Activated CD4-positive, alpha-beta T cell treated with anti-CD3 and anti-CD28 coated beads, Interleukin-2, amount 50 U/mL, for 24 hours (primary cell): ENCODE measurements around the gene OR51B4.
"Not testable (repeated sequence)": the region's sequence is repeated elsewhere in the genome, so short reads cannot be mapped to it uniquely, and the experiment has no call there.

ENCODE experiments used
- DNase-seq, 2 donors: peaks; one replicate each; pipeline ENCODE4 v3.0.0-alpha.2; 2020; ENCODE audit warnings: low read depth in 1 of 2, low spot score in 1 of 2

OR51B4 gene

DNA sequence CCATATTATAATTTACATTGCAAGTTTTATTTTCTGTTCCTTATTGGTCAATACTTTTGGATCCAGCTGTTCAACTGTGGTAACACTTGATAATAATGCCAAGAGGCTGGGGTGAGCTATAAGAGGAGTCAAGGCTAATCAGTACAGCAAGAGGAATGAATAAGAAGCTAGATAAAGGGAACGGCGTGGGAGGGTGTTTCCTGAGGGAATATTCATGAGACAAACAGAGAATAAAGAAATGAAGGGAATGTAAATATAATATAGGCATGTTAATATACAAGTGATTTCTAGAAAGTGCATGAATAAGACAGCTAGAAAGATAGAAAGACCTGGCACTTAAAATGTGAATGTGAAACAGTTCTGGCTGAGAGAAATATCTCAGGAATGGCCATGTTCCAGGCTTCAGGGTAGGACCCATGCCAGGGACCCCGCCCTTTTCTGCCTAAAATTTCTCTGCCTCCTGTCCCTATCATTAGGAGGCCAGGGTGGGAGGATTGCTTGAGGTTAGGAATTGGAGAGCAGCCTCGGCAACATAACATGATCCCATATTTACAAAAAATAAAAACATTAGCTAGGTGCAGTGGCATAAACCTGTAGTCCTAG is 3.9 kb downstream of the OR51B4 start:
- DNase-seq = no peak

DNA sequence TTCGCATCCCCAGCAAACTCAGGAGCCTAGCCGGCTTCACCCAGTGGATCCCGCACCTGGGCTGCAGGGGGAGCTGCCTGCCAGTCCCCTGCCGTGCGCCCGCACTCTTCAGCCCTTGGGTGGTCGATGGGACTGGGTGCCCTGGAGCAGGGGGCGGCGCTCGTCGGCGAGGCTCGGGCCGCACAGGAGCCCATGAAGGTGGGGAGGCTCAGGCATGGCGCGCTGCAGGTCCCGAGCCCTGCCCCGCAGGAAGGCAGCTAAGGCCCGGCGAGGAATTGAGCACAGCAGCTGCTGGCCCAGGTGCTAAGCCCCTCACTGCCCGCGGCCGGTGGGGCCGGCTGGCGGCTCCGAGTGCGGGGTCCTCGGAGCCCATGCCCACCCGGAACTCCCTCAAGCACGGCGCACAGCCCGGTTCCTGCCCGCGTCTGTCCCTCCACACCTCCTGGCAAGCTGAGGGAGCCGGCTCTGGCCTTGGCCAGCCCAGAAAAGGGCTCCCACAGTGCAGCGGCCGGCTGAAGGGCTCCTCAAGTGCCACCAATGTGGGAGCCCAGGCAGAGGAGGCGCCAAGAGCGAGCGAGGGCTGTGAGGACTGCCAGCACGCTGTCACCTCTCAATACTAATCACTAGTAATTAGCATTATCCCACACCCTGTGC is 7.3 kb downstream of the OR51B4 start:
- DNase-seq = not testable (repeated sequence)

DNA sequence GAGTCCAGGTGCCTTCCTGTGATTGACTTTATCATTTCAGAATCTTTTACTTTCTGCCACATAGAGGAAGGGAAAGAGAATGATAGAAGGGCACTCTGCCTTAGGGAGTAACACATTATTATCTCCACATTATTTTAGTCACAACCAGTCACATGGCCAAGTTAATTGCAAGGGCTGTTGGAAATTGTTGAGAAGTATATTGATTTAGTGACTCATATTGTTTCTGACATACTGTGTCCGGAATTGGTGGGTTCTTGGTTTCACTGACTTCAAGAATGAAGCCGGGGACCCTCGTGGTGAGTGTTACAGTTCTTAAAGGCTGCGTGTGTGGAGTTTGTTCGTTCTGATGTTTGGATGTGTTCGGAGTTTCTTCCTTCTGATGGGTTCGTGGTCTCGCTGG is 8.7 kb downstream of the OR51B4 start:
- DNase-seq = no peak

DNA sequence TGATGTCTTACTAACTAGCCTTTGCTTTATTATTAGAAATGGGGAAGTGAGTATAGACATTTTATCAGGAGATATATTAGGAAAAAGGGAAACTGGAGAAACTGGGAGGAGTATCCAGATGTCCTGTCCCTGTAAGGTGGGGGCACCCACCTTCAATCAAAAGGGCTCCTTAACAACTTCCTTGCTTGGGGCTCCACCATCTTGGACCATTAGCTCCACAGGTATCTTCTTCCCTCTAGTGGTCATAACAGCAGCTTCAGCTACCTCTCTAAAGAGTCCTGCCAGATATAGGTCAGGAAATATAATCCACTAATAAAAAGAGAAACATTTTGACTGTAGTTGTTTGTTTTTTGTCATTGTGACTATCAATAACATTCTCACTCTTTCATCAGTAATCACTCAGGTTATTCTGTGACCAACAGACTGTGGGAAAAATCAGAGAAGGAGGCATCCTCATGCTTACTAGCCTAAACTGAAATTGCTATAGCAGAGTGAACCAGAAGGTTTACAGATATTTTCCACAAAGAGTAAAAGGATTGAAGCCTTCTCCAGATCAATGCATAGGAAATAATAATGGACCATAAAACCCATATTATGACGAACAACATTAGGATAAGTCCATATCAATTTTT is 10.4 kb downstream of the OR51B4 start:
- no peak for DNase-seq

- no peak for DNase-seq
Measured at GRCh38 chr11:5290106-5290505, 11.6 kb downstream of the OR51B4 start.

DNA sequence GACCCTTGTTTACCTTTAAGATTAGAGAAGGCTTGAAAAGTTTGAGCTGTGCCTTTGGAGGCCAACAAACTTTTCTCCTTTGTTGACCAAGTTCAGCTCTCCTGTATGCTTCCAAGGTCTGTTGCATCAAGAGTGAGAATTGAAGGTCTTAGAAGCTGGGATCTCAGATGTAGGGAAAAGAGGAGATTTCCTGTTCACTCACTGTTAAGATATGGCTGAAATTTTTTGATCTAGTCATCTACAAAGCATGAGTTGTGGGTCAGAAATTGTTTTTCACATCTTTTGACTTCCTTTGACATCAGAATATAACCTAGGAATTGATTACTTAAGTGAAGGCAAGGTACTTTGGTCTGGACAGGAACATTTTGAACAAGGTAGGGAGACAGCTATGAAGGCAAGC is 12.1 kb downstream of the OR51B4 start:
- DNase-seq = no peak

- DNase-seq = no peak
Measured at GRCh38 chr11:5288906-5289550, 12.7 kb downstream of the OR51B4 start.

DNA sequence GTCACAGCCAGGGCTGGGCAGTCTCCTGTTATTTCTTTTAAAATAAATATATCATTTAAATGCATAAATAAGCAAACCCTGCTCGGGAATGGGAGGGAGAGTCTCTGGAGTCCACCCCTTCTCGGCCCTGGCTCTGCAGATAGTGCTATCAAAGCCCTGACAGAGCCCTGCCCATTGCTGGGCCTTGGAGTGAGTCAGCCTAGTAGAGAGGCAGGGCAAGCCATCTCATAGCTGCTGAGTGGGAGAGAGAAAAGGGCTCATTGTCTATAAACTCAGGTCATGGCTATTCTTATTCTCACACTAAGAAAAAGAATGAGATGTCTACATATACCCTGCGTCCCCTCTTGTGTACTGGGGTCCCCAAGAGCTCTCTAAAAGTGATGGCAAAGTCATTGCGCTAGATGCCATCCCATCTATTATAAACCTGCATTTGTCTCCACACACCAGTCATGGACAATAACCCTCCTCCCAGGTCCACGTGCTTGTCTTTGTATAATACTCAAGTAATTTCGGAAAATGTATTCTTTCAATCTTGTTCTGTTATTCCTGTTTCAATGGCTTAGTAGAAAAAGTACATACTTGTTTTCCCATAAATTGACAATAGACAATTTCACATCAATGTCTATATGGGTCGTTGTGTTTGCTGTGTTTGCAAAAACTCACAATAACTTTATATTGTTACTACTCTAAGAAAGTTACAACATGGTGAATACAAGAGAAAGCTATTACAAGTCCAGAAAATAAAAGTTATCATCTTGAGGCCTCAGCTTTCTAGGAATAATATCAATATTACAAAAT is 13.4 kb downstream of the OR51B4 start:
- DNase-seq = no peak

DNA sequence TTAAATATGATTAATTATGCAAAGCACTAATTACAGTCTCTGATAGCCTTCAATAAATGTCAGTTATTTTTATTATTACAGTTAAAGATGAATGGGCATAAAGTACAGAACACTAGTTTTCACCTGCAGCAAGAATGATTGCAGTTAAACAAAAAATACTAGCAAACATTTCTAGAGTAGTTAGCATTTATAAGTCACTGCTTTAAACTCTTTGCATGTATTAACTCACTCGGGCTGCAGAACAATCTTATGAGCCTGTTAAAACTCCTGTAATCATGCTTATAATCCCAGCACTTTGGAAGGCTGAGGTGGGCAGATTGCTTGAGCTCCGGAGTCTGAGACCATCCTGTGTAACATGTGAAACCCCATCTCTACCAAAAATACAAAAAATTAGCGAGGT is 14.8 kb downstream of the OR51B4 start:
- DNase-seq = no peak

DNA sequence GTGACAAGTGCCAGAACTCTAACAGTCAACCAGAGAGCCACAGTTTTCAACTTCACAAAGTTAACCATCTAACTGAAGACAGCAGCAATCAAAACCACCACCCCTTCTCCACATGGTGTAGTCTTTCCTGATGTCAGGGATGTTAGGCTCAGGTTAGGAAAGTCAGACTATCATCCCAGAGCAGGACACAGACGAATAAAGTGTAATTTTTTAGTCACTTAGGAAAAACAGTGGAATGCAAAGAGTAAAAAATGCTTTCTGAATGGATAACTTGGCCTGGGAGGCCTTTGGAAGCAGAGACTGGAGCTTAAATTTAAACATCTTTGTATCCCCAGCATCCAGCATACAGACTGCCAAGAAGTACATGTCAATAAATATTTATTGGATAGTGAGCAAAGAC is 15.4 kb downstream of the OR51B4 start:
- DNase-seq = no peak

DNA sequence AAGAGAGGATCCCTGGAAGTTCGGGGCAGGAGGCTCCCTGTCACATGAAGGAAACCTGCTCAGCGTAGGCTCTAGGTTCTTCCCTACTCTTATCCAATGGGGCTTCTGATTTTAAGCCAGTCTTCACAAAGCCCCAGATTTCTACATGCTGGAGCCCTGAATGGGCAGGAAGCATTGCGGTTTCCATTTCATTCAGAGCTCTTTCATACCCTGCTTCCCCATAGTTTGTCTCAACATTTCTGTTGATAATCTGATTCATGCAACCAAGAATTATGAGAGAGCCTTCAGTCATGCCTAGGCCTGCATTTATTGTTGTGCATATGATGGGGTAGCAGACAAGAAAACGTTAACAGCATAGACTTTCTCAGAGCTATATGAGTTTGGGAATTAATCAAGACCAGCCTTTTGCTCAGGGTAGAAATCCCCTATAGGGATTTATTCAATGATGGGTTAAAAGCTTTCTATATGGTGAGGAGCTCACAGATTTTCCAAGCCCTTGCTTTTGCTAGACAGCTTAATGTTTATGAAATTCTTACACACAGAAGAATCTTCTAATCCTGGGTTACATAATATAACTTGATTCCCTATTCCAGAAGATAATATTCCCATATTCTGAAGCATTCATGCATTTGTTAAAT is 15.9 kb downstream of the OR51B4 start:
- no peak for DNase-seq

DNA sequence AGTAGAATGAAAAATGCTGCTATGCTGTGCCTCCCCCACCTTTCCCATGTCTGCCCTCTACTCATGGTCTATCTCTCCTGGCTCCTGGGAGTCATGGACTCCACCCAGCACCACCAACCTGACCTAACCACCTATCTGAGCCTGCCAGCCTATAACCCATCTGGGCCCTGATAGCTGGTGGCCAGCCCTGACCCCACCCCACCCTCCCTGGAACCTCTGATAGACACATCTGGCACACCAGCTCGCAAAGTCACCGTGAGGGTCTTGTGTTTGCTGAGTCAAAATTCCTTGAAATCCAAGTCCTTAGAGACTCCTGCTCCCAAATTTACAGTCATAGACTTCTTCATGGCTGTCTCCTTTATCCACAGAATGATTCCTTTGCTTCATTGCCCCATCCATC is 17.1 kb downstream of the OR51B4 start:
- no peak for DNase-seq

- DNase-seq = no peak
Measured at GRCh38 chr11:5283882-5284281, 17.9 kb downstream of the OR51B4 start.

- DNase-seq = no peak
Measured at GRCh38 chr11:5283086-5283485, 18.7 kb downstream of the OR51B4 start.

DNA sequence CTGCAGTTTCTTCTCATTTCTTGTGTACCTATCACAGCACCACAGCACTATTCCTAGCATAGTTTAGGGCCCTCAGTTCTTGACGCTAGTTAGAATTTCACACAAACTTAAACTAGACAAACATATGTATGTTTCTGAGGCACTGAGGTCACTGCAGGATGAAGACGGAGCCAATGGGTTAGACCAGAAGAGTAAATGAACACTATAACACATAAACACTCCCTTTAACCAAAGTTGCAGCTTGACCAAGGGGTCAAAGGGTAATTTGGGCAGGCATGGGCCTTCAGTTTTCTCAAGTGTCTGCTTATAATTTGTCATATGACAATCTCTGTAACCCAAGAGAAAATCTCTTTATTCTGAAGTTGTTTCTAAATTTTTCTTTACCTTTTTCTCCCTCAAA is 19.1 kb downstream of the OR51B4 start:
- no peak for DNase-seq

DNA sequence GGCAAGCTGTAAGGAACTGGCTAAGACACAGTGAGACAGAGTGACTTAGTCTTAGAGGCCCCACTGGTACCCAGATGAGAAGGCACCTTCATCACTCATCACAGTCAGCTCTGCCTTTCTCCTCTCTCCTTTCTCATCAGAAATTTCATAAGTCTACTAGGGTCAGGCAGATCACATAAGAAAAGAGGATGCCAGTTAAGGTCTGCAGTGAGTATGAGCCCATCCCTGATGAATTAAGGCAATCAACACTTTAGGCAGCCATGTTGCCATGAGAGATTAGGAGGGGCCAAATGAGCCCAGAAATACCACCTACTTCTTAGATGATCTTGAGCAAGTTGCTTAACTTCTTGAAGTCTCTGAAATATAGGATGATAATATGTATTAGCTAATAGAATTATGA is 20.1 kb downstream of the OR51B4 start:
- no peak for DNase-seq

- DNase-seq = no peak
Measured at GRCh38 chr11:5280582-5281102, 21.1 kb downstream of the OR51B4 start.

DNA sequence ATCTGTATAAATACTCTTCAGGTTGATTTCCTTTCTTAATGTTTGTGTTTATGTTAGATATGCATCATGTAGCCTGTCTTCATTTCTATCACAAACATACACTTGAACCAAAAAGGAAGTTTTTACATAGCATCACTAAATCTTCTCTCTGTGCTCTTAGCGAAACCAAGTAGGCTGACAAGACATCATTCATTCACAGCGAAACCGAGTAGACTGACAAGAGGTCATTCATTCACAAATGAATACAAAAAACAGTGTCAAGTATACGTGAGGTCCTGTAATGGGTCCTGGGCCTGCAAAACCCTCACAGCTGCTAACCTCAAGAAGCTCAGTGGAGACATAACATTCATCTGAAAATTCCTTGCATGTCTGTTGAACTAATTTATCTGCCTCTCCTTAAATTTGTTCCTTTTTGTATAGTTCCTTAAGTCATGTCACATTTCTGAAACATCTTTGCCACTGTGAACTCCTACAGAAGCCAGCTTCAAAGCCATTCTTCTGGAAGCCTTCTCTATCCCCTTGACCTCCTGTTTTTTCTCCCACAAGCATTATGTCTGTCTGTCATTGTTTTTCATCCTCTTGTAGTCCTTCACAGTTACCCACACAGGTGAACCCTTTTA is 22.2 kb downstream of the OR51B4 start:
- no peak for DNase-seq

DNA sequence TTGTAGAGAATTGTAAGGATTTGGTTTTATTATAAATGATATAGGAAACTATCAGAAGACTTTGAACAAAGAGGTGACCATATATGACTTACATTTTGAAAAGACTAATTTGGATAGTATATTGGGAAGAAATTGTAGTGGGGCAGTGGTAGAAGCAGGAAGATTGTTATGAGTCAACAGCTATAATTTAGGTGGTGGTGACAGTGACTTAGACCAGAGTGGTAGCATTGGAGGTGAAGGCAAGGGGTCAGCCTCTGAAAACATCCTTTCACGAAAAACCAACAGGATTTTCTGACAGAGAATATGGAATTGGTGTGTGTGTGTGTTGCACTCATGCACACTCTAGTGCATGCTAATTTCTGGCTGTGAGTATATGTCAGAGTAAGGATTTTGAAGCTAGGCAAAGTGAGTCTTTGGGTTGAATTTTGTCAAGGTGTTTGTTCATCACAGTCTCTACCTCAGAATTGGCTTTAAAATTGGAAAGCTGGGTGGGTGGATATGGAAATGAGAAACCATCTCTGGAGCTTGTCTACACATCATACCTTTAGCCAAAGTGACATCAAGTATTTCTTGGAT is 23.9 kb downstream of the OR51B4 start:
- no peak for DNase-seq

DNA sequence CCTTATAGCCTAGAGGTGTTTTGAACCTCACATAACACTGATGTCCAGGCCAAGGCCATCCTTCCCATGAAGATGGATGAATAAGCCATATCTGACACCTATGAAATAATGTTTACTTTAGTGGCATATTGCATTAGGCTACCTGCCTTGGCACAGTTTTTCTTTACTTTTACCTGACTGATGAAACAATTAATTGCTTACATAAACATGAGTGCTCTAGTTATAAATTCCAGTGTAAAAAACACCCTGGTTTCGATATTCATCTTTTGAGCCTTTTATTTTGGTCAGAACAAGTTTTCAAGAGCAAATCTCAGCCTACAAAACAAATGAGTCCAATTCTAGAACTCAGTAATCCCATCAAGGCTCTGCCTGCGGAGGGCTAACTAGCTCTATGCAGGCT is 25.0 kb downstream of the OR51B4 start:
- no peak for DNase-seq
